ENCODE measurements around the gene CDK11A.
"Not testable (repeated sequence)": the region's sequence is repeated elsewhere in the genome, so short reads cannot be mapped to it uniquely, and the experiment has no call there.

CDK11A gene

DNA sequence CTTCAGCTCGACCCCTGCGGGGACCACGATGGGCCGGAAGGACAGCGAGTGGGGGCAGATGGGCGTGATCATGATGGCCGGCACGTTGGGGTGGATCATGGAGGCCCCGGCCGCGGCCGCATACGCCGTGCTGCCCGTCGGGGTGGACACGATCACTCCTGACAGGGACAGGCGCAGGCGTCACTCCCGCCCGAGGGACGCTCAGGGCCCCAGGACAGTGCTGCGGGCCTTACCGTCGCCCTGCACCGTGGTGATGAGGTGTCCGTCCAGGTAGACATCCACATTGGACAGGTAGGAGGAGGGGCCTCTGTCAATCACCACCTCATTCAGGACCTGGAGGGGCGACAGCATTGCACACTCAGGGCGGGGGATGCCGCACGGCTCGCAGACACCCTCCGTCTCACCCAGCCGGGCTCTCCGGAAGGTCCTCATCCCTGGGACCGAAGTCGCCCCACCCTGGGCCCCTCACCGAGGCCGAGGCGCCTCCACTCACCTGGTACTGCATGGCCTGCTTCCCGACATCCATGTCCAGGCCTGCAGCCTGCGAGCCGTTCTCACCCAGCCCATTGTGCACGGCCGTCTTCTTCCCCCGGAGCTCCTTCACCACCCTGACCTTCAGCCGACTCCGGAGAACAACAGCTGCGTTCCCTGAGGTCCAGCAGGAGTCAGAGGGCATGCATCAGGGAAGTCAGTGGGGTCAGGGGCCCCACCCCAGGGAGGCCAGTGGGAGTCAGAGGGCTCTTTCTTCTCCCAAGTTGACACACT, 30.1 kb upstream of the CDK11A start:
- DNase-seq, result no peak

DNA sequence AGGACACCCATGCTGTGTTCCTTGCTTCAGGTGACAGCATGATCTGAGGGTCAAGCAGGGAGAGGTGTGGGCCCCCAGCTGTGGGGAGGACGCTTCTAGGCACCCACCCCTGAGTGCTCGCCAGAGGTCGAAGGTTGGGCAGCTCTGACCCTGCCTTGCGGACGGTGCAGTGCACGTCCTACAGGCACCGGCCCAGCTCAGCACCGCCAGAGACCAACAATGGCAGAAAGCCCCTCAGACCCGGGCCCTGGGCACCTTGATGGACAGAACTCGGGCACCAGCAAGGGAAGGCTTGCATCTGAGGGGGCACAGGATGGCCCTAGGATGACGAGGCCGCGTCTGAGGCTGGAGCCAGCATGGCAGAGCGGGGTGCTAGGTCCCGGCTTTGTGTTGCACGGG, 29.4 kb upstream of the CDK11A start:
- DNase-seq, result no peak

DNA sequence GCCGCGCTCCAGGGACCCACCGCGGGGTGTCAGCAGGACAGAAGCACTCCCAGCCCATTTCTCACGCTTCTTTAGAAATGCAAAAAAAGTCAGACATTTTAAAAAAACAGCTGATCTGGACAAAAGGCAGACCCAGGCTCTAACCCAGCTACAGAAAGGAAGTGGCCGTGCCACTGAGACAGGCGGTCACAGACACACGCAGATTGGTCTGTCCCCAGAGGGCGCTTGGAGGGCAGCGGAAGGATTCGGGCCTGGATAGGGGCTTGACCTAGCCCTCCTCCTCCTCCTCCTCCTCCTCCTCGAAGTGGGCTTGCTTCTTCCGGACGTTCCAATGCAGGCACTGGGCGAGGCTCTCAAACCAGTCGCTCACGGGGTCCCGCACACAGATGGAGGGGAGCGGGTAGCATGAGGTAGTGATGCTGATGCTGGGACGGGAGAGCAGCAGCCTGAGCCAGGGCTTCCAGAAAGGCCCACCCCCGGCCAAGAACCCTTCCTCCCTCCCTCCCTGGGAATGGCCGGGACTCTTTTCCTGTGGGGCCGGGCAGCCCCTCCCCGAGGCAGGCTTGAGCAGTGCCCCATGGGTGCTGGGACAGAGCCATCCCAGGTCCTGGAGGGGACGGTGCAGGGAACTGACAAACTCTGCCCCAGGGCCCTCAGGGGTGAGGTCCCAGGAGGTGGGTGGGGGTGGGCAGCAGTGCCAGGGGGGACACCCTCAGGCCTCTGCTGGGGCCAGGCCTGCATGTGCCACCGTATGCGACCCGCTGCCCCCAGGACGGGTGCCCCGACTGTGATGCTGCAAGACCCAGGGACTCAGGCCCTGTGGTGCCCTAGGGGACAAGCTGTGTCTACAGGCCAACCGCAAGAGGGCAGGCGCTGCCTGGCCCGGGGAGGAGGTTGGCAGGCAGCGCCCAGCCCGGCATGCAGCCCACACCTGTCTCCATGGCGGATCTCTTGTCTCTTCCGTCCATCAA, 28.8 kb upstream of the CDK11A start:
- no peak for DNase-seq

DNA sequence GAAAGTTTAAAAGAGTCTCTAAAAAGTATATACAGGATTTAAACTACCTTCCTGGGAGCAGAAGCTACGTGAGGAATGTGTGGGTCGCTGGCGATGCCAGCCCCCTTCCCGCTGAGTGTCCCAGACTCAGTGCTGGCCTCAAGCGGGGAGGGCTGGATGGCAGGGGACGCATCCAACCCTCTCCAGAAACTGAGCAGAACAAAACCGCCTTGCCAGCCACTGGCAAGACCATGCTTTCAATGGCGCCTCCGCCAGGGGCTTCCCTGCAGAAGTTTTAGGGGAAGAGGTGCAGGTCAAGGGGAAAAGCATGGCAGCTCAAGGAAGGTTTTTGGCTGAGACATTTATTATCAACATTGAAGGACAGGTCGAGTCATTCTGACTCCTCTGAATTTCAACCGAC, 28.0 kb upstream of the CDK11A start:
- no peak for DNase-seq

DNA sequence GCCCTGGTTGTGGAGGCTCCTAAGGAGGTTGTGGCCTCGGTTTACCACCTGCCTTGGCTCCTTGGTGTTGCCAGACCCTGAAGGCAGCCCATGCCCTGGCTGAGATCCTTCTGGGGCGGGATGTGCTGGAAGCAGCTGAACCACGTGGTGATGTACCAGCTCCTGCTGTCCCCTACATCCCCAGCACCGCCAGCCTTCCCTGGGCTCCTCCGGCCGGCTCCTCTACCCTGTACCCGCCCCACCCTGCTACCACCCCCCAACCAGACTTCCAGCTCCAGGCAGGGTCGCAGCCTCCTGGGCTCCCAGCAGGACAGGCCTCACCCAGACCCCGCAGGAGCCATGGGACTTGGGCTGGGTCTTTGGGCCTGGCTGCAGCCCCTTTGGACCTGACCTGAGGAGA, 25.8 kb upstream of the CDK11A start:
- DNase-seq, result not testable (repeated sequence)

DNA sequence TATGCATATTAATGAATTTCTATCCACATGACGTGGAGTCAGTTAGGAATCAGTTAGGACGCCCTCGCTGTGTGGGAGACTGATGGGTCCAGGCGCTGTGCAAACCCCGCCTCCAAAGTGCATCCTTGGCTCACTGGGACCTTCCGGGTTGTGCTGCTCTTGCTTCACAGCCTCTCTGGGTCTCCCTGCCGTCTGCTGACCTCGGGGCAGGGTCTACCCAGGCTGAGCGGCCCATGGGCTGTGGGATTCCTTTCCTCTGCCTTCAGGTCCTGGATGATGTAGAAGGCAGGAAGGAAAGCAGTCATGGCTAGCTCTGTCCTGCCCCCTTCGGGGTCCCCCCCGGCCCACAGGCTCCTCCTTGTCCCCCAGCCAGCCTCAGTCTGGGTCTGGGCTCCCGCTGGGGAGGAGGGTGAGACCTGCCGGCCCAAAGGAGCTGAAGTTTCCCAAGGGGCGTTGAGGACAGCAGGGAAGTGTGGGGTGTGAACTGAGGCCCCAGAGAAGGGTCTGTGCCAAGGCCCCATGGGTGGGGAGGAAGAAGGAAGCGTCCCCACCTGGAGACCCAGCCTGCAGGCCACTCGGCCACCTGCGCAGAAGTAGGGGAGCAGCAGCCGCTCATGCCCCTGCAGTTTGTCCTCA, 24.6 kb upstream of the CDK11A start:
- DNase-seq, result no peak

DNA sequence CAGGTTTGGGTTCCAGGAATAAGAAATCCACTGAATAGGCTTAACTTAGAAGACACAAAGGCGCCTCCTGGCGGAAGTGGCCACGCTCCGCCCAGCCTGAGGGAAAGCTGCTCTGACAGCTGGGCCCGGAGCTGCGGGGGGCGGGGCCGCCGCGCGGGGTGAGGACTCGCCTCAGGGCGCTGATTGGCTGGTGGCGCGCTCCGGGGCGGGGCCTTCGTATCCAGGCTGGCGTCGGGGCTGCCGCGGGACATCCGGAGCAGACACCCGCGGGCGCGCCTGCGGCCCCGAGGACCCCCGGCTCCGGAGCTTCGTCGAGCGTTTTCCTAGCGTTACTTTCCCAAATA, 22.4 kb upstream of the CDK11A start:
- not testable (repeated sequence) for DNase-seq

DNA sequence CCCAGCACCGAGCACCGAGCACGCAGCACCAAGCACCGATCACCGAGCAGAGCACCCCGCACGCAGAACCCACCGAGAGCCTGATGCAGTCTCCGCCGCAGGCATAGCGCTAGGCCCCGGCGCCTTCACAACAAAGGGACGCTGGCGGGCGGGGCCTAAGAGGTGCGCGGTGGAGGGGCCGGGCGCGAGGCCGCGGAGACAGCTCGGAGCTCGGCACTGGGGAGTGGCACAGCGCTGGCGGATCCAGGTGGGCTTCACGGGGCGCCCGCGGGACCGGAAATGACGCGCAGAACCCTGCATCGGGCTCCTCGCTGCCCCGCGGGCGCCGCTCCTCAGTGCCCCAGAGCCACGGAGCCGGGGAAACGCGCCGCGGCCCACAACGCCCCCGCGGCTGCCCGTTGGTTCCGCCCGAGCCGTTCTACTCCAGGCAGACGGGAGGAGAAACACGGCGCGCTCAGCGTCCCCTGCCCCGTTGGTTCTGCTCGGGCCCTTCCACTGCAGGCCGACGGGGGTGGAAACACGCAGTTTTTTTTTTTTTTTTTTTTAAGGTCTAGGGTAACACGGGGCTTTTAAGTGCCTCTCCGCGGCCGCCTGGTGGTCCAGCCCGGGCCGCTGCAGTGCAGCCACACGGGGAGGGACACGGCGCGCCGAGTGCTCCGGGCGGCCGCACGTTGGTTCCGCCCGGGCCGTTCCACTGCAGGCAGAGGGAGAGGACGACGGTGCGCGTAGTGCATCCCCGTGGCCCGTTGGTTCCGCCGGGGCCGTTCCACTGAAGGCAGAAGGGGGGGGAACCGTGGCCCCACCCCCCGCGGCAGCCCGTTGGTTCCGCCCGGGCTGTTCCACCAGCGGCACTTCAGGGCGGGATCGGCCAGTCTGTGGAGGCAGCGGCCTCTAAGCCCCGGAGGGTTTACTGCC, 21.8 kb upstream of the CDK11A start:
- peak; percentile 96 to 97 for DNase-seq

DNA sequence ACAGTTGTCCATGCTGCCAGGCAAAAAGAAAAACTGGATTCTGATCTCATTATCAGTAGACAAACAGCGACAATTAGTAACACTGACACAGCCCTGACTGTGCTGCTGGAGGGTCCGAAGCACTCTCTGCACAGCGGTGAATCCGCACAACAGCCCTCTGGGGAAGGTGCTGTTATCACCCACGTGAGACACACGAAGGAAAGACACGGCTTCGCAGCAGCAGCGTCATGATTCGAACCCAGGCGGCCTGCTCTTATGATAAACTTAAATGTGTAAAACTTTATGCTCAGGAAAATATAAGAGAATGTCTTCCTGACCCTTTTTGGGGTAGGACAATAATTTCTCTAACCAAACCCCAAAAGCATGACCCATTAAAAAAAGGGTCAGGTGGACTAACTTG, 18.4 kb upstream of the CDK11A start:
- DNase-seq, result not testable (repeated sequence)

DNA sequence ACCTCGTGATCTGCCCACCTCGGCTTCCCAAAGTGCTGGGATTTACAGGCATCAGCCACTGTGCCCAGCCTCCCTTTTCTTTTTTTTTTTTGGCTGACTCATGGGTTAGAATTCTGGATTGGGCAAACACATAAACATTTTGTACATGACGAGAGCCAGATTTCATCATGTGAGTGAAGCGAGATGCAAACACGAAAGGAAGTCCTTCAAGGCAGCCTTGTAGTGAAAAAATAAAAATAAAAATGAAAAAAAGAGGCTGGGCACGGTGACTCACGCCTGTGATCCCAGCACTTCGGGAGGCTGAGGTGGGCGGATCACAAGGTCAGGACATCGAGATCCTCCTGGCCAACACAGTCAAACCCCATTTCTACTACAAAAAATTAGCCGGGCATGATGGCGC, 16.9 kb upstream of the CDK11A start:
- not testable (repeated sequence) for DNase-seq

DNA sequence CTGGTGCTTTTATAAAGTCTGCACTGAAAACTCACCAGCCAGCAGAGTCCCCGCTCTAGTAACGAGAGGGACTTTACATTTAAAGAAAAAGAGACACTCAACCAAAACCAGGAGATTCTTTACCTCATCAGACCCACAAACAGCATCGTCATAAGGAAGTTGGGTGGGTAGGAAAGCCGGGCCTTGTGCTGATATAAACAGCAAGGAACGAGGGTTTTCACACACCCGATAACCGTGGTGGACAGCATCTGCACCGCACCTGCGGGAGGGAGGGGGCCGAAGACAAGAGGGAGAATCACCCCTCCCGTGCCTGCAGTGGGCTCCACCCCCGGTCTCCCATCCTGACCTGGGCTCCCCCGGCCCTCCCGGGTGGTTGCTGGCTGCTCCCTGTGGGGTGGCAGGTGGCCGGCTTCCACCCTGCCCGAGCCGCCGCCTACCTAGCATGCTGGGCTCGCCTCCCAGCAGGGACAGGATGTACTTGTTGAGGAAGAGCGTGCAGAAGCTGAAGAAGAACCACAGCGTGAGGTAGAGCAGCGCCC, 14.7 kb upstream of the CDK11A start:
- not testable (repeated sequence) for DNase-seq

DNA sequence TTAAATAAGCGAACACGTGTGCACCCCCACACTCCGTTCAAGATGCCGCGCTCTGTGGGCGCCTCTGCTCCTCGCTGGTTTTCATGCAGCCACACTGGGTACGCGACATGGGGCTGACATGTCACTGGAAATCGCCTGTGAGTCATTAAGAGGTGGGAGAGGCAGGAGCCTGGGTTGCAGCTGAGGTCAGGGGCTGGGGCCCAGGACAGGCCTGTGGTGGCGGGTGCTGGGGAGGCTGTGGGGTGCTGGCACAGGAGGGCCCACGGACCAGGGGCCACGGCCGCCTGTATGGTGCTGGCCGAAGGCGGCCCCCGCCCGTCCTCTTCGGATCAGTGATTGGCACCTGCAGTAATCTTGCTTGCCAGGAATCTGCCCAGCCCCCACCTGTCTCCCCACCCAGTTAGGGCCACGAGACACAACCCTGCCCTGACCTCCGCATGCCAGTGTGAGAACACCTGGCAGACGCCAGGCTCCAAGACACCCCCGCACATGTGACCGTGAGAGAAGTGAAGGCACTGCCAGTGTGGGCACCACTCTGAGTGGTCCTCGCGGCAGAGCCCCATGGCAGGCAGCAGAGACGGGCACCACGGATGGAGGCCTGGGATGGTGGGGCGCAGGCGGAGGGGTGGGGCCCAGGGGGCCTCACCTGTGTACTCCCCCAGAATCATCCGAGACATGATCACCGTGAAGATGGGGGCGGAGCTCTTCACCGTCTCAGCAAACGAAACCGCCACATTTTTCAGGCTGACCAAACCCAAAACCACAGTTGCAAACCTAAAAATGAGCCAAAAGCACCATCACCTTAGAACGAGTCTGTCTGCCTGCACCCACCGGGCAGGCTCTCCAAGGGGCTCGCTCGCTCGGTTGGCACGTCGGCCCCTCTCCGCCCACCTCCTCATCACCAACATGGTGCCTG, 13.8 kb upstream of the CDK11A start:
- not testable (repeated sequence) for DNase-seq

DNA sequence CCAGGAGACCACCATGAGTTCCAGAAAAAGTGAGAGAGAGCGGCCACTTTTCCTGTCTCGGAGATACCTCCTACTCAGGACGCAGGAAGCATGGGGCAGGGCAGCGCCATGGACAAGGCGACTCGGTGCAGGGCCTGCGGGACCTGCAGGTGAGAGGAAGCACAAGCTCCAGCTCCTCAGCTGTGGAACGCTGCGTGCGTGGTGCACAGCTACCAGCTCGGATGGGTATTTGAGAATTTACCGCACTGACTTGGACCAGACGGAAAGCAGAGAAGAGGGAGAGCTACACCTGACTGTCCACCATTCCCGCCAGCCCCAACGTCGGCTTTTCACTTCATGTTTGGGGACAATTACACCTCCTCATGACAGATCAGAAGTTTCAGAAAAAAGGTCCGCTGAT, 8.2 kb upstream of the CDK11A start:
- no peak for DNase-seq

DNA sequence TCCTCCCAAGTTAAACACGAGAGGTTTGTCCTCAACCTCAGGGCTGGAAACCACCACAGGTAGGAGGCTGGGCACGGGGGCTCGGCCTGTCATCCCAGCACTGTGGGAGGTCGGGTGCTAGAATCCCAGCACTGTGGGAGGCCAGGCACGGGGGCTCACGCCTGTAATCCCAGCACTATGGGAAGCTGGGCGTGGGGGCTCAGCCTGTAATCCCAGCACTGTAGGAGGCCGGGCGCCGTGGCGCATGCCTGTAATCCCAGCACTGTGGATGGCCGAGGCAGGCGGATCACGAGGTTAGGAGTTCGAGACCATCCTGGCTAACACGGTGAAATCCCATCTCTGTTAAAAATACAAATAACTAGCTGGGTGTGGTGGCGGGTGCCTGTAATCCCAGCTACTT, 6.7 kb upstream of the CDK11A start:
- no peak for DNase-seq

DNA sequence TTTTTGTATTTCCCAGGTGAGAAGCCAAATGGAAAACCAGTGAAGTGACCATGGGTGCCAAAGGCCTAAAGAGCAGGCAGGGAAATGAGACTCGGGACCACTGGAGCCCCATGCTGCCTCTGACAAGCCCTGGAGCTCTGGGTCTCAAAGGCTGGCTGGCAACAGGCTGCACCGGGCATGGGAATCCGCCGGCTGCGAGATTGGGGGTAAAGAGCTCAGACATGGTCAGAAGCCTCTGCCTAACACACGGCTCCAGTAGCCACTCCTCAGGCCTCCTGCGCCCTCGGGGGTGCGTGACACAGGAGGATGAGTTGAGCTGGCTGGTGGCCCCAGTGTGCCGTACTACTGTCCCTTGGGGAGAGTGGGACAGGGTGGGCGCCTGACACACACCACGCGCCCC, 6.1 kb upstream of the CDK11A start:
- not testable (repeated sequence) for DNase-seq

DNA sequence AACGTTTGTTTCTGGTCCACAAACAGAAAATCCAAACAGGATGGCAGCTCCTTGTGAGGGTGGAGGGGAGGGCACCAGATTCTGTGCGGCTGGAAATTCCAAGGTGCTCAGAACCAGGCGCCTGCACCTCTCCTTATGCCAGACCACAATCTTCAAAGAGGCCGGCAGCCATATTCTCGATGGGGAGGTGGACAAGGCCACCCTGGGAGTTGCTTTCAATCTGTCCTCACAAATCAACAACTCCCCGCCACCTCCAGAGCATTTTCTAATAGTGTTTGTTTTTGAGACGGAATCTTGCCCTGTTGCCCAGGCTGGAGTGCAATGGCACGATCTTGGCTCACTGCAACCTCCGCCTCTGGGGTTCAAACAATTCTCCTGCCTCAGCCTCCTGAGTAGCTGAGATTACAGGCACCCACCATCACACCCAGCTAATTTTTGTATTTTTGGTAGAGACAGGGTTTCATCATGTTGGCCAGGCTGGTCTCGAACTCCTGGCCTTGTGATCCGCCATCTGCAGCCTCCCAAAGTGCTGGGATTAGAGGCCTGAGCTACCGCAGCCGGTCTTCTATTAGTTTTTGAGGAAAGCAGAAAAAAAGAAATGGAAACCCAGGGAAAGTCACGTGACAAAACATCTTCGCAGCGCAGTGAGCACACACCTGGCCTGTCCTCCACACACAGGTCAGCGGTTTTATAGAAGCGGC, 5.1 kb upstream of the CDK11A start:
- DNase-seq, result not testable (repeated sequence)

DNA sequence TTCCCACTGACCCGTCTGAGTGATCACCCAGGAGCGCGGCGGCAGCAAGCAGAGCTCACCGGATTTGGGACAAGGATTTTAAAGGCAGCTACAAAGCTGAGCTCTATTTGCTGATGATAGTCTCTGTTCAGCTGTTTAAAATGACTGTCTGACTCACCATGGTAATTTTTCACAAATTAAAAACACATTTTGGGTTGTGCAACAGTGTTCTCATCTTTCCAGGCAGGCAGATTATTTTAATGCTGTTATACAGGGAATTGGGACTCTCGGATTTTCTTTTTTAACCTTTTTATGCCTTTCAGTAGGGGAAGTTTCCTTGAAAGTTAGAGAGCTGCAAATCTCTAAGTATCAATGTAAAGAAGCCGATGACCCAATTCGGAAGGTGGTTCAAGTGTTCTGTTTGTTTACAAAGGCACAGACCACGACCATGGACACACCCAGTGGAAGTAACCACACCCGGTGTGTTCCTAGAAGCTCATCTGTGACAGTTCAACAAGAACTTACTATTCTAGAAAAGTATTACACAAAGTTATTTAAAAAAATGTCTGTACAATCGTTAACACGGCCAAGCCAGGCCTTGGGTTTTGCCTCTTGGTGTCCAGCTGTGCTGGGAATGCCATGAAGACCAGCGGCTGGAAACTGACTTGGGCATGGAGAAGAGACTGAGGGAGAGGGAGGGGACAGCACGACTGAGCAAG, 4.3 kb upstream of the CDK11A start:
- DNase-seq, result not testable (repeated sequence)

DNA sequence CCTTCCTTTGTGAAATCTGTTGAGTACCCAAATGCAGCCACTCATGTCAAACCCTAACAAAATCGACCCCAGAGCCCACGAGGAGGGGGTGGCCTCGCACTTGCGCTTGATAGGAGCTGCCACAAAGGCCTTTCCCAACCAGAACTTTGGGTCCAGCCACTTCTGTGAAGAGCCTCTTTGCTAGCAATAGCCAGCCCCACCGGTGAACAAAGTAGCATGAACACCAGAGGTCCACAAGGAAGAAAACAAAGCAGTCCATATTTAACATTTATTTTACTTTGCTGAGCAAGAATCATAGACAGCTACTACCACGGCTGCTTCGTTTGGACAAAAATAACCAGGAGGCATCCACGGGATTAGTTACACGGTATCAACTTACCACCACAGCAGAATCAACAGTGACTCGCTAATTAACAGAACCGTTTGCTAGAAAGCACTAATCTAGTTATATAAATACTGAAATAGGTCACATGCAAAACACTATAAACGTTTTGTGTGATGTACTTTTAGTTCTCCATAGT, 3.0 kb upstream of the CDK11A start:
- not testable (repeated sequence) for DNase-seq

DNA sequence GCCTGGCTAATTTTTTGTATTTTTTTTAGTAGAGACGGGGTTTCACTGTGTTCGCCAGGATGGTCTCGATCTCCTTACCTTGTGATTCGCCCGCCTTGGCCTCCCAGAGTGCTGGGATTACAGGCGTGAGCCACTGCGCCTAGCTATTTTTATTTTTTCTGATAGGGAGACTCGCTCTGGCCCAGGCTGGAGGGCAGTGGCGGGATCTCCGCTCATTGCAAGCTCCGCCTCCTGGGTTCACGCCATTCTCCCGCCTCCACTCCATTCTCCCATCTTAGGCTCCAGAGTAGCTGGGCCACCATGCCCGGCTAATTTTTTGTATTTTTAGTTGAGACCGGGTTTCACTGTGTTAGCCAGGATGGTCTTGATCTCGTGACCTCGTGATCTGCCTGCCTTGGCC, 1.9 kb upstream of the CDK11A start:
- not testable (repeated sequence) for DNase-seq
